ENCODE measurements around the gene RNASE7.

Gene RNASE7

DNA sequence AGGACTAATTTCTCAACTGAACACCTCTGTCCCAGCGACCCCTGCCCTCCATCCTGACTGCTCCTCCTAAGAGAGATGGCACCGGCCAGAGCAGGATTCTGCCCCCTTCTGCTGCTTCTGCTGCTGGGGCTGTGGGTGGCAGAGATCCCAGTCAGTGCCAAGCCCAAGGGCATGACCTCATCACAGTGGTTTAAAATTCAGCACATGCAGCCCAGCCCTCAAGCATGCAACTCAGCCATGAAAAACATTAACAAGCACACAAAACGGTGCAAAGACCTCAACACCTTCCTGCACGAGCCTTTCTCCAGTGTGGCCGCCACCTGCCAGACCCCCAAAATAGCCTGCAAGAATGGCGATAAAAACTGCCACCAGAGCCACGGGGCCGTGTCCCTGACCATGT lies 756 bp downstream of the RNASE7 start:
- H3K9ac ChIP-seq (ENCODE audit: low read length): no peak overlapping the region
- no peak overlapping the region for H3K4me3 ChIP-seq (ENCODE audit: low read length)
- no peaks in the 10 kb centered on the region for H3K79me2 ChIP-seq (ENCODE audit: low read length)
- no peak overlapping the region for H3K4me2 ChIP-seq (ENCODE audit: low read length)
- H3K4me1 ChIP-seq (ENCODE audit: low read length): no peaks in the 10 kb centered on the region
- no peak overlapping the region for H3K27ac ChIP-seq (ENCODE audit: low read length)
- no peaks in the 10 kb centered on the region for H3K9me3 ChIP-seq (ENCODE audit: insufficient read depth, low read length)
- TF ChIP-seq EZH2phosphoT487 (IDR thresholded peaks at IDR 0.05; ENCODE audit: low read depth): no peak
- TF ChIP-seq, protein P1, sequence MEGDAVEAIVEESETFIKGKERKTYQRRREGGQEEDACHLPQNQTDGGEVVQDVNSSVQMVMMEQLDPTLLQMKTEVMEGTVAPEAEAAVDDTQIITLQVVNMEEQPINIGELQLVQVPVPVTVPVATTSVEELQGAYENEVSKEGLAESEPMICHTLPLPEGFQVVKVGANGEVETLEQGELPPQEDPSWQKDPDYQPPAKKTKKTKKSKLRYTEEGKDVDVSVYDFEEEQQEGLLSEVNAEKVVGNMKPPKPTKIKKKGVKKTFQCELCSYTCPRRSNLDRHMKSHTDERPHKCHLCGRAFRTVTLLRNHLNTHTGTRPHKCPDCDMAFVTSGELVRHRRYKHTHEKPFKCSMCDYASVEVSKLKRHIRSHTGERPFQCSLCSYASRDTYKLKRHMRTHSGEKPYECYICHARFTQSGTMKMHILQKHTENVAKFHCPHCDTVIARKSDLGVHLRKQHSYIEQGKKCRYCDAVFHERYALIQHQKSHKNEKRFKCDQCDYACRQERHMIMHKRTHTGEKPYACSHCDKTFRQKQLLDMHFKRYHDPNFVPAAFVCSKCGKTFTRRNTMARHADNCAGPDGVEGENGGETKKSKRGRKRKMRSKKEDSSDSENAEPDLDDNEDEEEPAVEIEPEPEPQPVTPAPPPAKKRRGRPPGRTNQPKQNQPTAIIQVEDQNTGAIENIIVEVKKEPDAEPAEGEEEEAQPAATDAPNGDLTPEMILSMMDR (IDR thresholded peaks at IDR 0.05; ENCODE audit: low read depth, low read length): no peak
- H3K27me3 ChIP-seq (ENCODE audit: low read depth, low read length): peaks cover 38% of the 10 kb centered on the region
- no peak overlapping the region for H2AFZ ChIP-seq (ENCODE audit: low read depth, low read length)
- H4K20me1 ChIP-seq (ENCODE audit: insufficient read depth, low read length): no peaks in the 10 kb centered on the region
- H3K36me3 ChIP-seq (replicated peaks; ENCODE audit: low read depth, low read length): no peaks in the 10 kb centered on the region

DNA sequence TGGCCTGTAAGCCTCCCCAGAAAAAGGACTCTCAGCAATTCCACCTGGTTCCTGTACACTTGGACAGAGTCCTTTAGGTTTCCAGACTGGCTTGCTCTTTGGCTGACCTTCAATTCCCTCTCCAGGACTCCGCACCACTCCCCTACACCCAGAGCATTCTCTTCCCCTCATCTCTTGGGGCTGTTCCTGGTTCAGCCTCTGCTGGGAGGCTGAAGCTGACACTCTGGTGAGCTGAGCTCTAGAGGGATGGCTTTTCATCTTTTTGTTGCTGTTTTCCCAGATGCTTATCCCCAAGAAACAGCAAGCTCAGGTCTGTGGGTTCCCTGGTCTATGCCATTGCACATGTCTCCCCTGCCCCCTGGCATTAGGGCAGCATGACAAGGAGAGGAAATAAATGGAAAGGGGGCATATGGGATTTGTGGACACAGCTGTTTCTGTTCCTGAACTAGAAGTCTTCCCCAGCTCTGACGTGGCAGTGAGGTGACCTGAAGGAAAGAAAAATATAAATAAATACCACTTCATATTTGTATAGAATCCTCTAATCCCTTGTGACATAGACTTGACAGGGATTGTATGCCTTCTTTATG lies 1.3 kb downstream of the RNASE7 start:
- Histone ChIP-seq H3K79me2 (ENCODE audit: low read length) (no peaks in the 10 kb centered on the region), H3K27me3 (ENCODE audit: low read depth, low read length) (peaks cover 35% of the 10 kb centered on the region), H3K9me3 (ENCODE audit: insufficient read depth, low read length) (no peaks in the 10 kb centered on the region), H3K4me3 (ENCODE audit: low read length) (no peak overlapping the region), H3K4me2 (ENCODE audit: low read length) (no peak overlapping the region), H3K4me1 (ENCODE audit: low read length) (no peaks in the 10 kb centered on the region), H3K9ac (ENCODE audit: low read length) (no peak overlapping the region), H3K36me3 (replicated peaks; ENCODE audit: low read depth, low read length) (no peaks in the 10 kb centered on the region), H2AFZ (ENCODE audit: low read depth, low read length) (no peak overlapping the region), H3K27ac (ENCODE audit: low read length) (no peak overlapping the region), H4K20me1 (ENCODE audit: insufficient read depth, low read length) (no peaks in the 10 kb centered on the region)
- TF ChIP-seq EZH2phosphoT487 (IDR thresholded peaks at IDR 0.05; ENCODE audit: low read depth): no peak

DNA sequence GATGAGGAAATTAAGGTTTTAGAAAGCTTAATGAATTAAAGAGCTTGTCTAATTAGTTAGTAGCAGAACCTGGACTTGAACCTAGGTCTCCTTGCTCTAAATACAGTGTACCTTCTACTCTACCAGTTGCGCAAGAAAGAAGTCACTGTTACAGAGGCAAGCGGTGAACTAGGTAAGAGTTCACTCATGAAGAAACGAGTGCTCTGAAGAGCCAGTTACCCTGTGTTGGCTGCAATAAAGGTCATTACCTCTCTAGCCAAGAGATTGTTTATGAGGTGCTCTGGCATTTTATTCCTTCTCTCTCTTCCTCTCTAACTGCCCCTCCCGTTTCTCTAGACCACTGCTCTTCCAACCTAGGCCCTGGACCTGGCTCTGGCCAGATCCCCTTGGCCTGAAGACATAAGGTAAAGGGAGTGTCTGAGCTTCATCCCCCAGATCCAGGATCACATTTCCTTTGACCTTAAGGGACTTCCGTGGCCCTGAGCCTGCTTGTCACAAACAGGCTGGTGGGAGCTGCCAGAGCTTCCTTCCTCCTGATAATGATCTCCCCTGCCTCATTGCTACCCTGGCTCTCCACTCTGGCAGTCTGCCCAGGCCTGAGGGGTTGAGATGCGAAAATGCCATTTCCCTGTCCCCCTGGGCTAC lies 1.9 kb downstream of the RNASE7 start:
- H3K9ac ChIP-seq (ENCODE audit: low read length): no peak overlapping the region
- no peak overlapping the region for H3K4me2 ChIP-seq (ENCODE audit: low read length)
- H3K79me2 ChIP-seq (ENCODE audit: low read length): no peaks in the 10 kb centered on the region
- no peaks in the 10 kb centered on the region for H4K20me1 ChIP-seq (ENCODE audit: insufficient read depth, low read length)
- H3K9me3 ChIP-seq (ENCODE audit: insufficient read depth, low read length): no peaks in the 10 kb centered on the region
- H3K4me1 ChIP-seq (ENCODE audit: low read length): no peaks in the 10 kb centered on the region
- H3K27ac ChIP-seq (ENCODE audit: low read length): no peak overlapping the region
- H3K4me3 ChIP-seq (ENCODE audit: low read length): no peak overlapping the region
- H2AFZ ChIP-seq (ENCODE audit: low read depth, low read length): no peak overlapping the region
- no peak for TF ChIP-seq EZH2phosphoT487 (IDR thresholded peaks at IDR 0.05; ENCODE audit: low read depth)
- TF ChIP-seq, protein P1 (IDR thresholded peaks at IDR 0.05; ENCODE audit: low read depth, low read length): no peak
- peaks cover 35% of the 10 kb centered on the region for H3K27me3 ChIP-seq (ENCODE audit: low read depth, low read length)
- H3K36me3 ChIP-seq (replicated peaks; ENCODE audit: low read depth, low read length): no peaks in the 10 kb centered on the region

DNA sequence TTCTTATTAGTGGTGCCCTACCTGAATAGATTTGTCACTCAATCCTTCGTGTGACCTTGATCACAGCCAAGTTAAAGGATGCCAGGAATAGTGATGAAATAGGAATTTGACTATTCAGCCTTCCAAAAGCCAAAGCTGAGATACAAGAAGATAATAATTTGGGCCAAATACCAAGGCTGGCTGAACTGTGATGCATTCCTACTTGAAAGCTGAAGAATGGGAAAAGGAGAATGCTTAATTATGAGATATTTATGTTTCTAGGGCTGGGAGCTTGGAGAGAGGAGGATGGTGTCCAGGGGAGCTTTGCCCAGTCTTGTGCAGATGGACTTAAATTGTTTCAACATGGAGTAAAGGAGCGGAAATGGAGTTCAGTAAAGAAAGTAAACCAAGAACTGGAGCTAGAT lies 5.2 kb downstream of the RNASE7 start:
- no peak overlapping the region for H3K27ac ChIP-seq (ENCODE audit: low read length)
- H3K36me3 ChIP-seq (replicated peaks; ENCODE audit: low read depth, low read length): no peaks in the 10 kb centered on the region
- H2AFZ ChIP-seq (ENCODE audit: low read depth, low read length): no peak overlapping the region
- no peak overlapping the region for H3K4me2 ChIP-seq (ENCODE audit: low read length)
- H4K20me1 ChIP-seq (ENCODE audit: insufficient read depth, low read length): no peaks in the 10 kb centered on the region
- TF ChIP-seq EZH2phosphoT487 (IDR thresholded peaks at IDR 0.05; ENCODE audit: low read depth): no peak
- TF ChIP-seq, protein P1 (IDR thresholded peaks at IDR 0.05; ENCODE audit: low read depth, low read length): no peak
- peaks cover 32% of the 10 kb centered on the region for H3K27me3 ChIP-seq (ENCODE audit: low read depth, low read length)
- H3K9me3 ChIP-seq (ENCODE audit: insufficient read depth, low read length): no peaks in the 10 kb centered on the region
- H3K79me2 ChIP-seq (ENCODE audit: low read length): no peaks in the 10 kb centered on the region
- H3K4me1 ChIP-seq (ENCODE audit: low read length): peaks cover 8% of the 10 kb centered on the region
- no peak overlapping the region for H3K4me3 ChIP-seq (ENCODE audit: low read length)
- H3K9ac ChIP-seq (ENCODE audit: low read length): no peak overlapping the region

Measured in OCI-LY3 (cell line).